ENCODE results near the gene YPEL4. TPM values are rescaled to one million over a fixed set of nuclear protein-coding genes. Genes with fewer than 3 reads are reported as not detected.
"Not testable (repeated sequence)": the region's sequence is repeated elsewhere in the genome, so short reads cannot be mapped to it uniquely, and the experiment has no call there.

YPEL4 gene, protein sequence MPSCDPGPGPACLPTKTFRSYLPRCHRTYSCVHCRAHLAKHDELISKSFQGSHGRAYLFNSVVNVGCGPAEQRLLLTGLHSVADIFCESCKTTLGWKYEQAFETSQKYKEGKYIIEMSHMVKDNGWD
- total RNA-seq: under 1 TPM; 0.31 to 0.68 (median 0.49) TPM

DNA sequence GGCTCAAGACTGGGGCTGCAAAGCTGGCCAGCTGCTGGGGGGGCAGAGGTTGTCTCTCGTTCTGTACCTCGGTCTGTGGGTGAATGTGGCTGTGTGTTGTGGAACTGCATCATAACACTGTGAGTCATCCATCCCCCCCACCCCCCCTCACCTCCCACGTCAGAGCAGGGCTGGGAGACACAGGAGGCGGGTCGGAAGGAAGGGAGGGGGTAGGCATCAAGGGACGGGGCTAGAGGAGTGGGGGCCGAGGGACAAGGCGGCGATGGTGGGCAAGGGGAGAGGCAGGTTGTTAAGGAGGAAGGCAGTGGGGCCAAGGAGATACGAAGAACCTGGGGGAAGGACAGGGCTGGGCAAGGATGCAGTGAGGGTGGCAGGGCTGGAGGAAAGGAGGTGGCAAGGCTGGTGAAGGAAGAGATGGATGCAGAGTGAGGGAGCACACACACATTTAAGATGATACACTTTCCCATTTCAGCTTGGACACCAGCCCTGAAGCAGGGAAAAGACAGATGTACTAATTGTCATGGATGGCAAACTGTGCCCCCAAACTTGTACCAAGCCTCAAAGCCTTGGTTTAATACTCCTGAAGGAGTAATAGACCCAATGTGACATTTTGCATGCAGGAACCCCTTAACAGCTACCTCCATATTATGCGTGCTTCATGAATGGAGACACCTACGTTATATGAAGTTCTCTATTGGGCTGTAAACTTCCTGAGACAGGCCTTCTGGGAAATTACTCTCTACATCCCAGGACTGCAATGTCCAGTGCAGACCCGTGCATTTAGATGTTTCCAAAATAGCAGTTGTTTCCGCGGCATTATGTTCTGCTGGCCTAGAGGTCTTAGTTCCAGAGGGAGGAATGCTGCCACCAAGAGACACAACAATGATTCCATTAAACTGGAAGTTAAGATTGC, at the start of gene YPEL4:
Gene YPEL4 (minus strand): TSS at position 87 of the 913 bp plus-strand sequence. CDS start 2,805 bp downstream, outside the sequence.
- H3K4me1 ChIP-seq: peaks cover 9 to 10% of the 10 kb centered on the region in 2 donors
- in situ Hi-C loops (cut with MboI; ENCODE audit: low sequenced_read_pairs in 4 of 4): loop anchor here (10.0 to 25.0 kb wide), 5 partner anchors 188 to 937 kb away; partner anchors contain the start of genes LPXN (in 1 of the 4), P2RX3 (in 1 of the 4), RTN4RL2 (in 1 of the 4) and SSRP1 (in 1 of the 4)
- H3K36me3 ChIP-seq: no peaks in the 10 kb centered on the region
- H3K9me3 ChIP-seq: no peaks in the 10 kb centered on the region
- no peak for TF ChIP-seq POLR2A (IDR thresholded peaks at IDR 0.05)
- TF ChIP-seq CTCF (IDR thresholded peaks at IDR 0.05 in 4 of 5, conservative IDR thresholded peaks at IDR 0.05 in 1 of 5): no peak
- H3K27ac ChIP-seq: peak within 1 kb of the TSS in 2 of 4 donors; percentile 26 to 46
- intact Hi-C loops (cut with DNase I; ENCODE audit: low total_unique reads): no loop called here
- no peak for DNase-seq
- peak; percentile 73 to 81 for ATAC-seq
- H3K27me3 ChIP-seq: peaks cover 46 to 55% (median 47%) of the 10 kb centered on the region in 3 donors
- peak within 1 kb of the TSS; percentile 32 to 48 (median 40) for H3K4me3 ChIP-seq

DNA sequence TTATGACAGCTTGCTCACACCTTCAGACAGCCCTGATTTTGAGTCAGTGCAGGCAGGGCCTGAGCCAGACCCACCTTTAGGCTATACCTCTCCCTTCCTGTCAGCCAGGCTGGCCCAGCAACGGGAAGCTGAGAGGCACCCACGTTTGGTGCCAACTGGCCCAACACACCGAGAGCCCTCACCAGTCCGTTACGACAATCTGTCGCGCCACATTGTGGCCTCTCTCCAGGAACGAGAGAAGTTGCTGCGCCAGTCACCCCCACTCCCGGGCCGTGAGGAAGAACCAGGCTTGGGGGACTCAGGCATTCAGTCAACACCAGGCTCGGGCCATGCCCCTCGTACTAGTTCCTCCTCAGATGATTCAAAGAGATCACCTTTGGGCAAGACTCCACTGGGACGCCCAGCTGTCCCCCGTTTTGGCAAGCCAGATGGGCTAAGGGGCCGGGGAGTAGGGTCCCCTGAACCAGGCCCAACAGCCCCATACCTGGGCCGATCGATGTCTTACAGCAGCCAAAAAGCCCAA, 49.2 kb upstream of the YPEL4 start:
- Histone ChIP-seq H3K27ac (no peak overlapping the region), H3K27me3 (no peaks in the 10 kb centered on the region), H3K36me3 (peaks cover 13 to 89% of the 10 kb centered on the region in 2 donors), H3K4me1 (no peaks in the 10 kb centered on the region), H3K4me3 (no peak overlapping the region), H3K9me3 (no peaks in the 10 kb centered on the region)
- ATAC-seq (no peak), DNase-seq (no peak)
- TF ChIP-seq CTCF (IDR thresholded peaks at IDR 0.05 in 4 of 5, conservative IDR thresholded peaks at IDR 0.05 in 1 of 5) (no peak), POLR2A (IDR thresholded peaks at IDR 0.05) (no peak)
- in situ Hi-C loops (cut with MboI; ENCODE audit: low sequenced_read_pairs in 4 of 4): no loop called here
- intact Hi-C loops (cut with DNase I; ENCODE audit: low total_unique reads): no loop called here

DNA sequence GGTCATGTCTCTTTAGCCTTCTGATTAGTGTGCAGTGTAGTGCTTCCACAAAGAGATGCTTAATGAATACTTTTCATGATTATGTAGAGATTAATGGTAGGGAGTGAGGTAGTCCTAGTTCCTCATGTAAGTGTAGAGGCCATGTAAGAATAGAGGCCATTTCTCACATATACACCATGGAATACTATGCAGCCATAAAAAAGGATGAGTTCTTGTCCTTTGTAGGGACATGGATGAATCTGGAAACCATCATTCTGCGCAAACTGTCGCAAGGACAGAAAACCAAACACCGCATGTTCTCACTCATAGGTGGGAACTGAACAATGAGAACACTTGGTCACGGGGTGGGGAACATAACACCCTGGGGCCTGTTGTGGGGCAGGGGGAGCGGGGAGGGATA, 40.8 kb upstream of the YPEL4 start:
- H3K27me3 ChIP-seq; H3K4me1 ChIP-seq; in situ Hi-C loops (cut with MboI; ENCODE audit: low sequenced_read_pairs in 4 of 4); DNase-seq; H3K27ac ChIP-seq; H3K9me3 ChIP-seq; intact Hi-C loops (cut with DNase I; ENCODE audit: low total_unique reads); H3K4me3 ChIP-seq; ATAC-seq: not testable (repeated sequence)
- H3K36me3 ChIP-seq: peaks cover 13 to 89% of the 10 kb centered on the region in 2 donors

- no peak overlapping the region for H3K27ac ChIP-seq
- ATAC-seq: no peak
- peaks cover 0 to 35% of the 10 kb centered on the region in 2 donors for H3K36me3 ChIP-seq
- intact Hi-C loops (cut with DNase I; ENCODE audit: low total_unique reads): no loop called here
- no peaks in the 10 kb centered on the region for H3K4me1 ChIP-seq
- no peaks in the 10 kb centered on the region for H3K9me3 ChIP-seq
- no peaks in the 10 kb centered on the region for H3K27me3 ChIP-seq
- TF ChIP-seq POLR2A (IDR thresholded peaks at IDR 0.05): no peak
- TF ChIP-seq CTCF (IDR thresholded peaks at IDR 0.05 in 4 of 5, conservative IDR thresholded peaks at IDR 0.05 in 1 of 5): no peak
- DNase-seq: no peak
- in situ Hi-C loops (cut with MboI; ENCODE audit: low sequenced_read_pairs in 4 of 4): no loop called here
- no peak overlapping the region for H3K4me3 ChIP-seq
Measured at GRCh38 chr11:57681168-57681567, 31.5 kb upstream of the YPEL4 start.

DNA sequence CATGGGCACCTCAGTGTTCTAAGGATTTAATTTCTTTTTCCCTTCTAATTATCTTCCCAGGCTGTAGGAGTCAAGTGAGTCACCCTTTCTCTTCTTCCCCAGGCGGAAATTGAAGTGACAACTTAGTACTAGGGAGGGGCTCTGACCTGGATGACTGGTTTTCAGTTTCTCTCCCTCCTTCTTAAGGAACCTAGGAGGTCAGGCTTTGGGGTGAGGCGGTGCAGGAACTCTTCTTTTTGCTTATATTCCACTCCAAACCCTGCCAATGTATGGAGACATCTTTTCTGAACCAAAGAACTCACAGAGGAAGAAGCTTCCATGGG, 30.8 kb upstream of the YPEL4 start:
- Histone ChIP-seq H3K9me3 (no peaks in the 10 kb centered on the region), H3K27ac (no peak overlapping the region), H3K36me3 (peaks cover 0 to 41% of the 10 kb centered on the region in 2 donors), H3K4me1 (no peaks in the 10 kb centered on the region), H3K4me3 (no peak overlapping the region), H3K27me3 (no peaks in the 10 kb centered on the region)
- TF ChIP-seq CTCF (IDR thresholded peaks at IDR 0.05 in 4 of 5, conservative IDR thresholded peaks at IDR 0.05 in 1 of 5): no peak
- no peak for TF ChIP-seq POLR2A (IDR thresholded peaks at IDR 0.05)
- DNase-seq (no peak), ATAC-seq (no peak)
- in situ Hi-C loops (cut with MboI; ENCODE audit: low sequenced_read_pairs in 4 of 4) (no loop called here), intact Hi-C loops (cut with DNase I; ENCODE audit: low total_unique reads) (no loop called here)
